Fibroblast of lung (primary cell): ENCODE data around the gene PRKCA. TPM values are rescaled to one million over a fixed set of nuclear protein-coding genes. Genes with fewer than 3 reads are reported as not detected.

Source experiments
- DNase-seq, 2 donors: peaks; one replicate each; pipeline versions ENCODE4 v3.0.0 to v3.0.0-alpha.2; 2010; ENCODE audit warnings: low read depth in 2 of 2
- H2AFZ ChIP-seq: 2 replicates; pipeline ENCODE4 v1.5.1; 2012; ENCODE audit warnings: low read length, control low read depth, inconsistent platforms
- H3K27ac ChIP-seq: 2 replicates; pipeline ENCODE4 v1.5.1; 2011; ENCODE audit warnings: low read length, control low read depth; ENCODE audit not compliant: insufficient read depth
- H3K27me3 ChIP-seq: 2 replicates; pipeline ENCODE4 v1.5.1; 2011; ENCODE audit warnings: mild to moderate bottlenecking, low read length; ENCODE audit not compliant: control insufficient read depth, insufficient read depth
- H3K36me3 ChIP-seq: 2 replicates; pipeline ENCODE4 v1.5.1; 2011; ENCODE audit warnings: low read length; ENCODE audit not compliant: control insufficient read depth, insufficient read depth
- H3K4me1 ChIP-seq: 2 replicates; pipeline ENCODE4 v1.5.1; 2011; ENCODE audit warnings: low read length; ENCODE audit not compliant: control insufficient read depth, insufficient read depth; ENCODE audit errors: extremely low read depth
- H3K4me2 ChIP-seq: 2 replicates; pipeline ENCODE4 v1.5.1; 2011; ENCODE audit warnings: low read length, control low read depth; ENCODE audit not compliant: insufficient read depth; ENCODE audit errors: extremely low read depth
- H3K4me3 ChIP-seq, 4 experiments: fragments of 200-600 bp in 1 of 4; sonication (generic) in 1 of 4; replicated peaks in 1 of 4; 2 replicates each; pipeline ENCODE4 v1.5.1; 2011 to 2016; ENCODE audit warnings: low read length in 4 of 4, low read depth in 3 of 4, mild to moderate bottlenecking in 3 of 4, control low read depth in 2 of 4, inconsistent platforms in 1 of 4, mixed read lengths in 1 of 4; ENCODE audit not compliant: insufficient read depth in 1 of 4; ENCODE audit errors: control extremely low read depth in 1 of 4
- H3K79me2 ChIP-seq: 2 replicates; pipeline ENCODE4 v1.5.1; 2012; ENCODE audit warnings: mild to moderate bottlenecking, low read length, inconsistent platforms; ENCODE audit not compliant: control insufficient read depth, insufficient read depth
- H3K9ac ChIP-seq: 2 replicates; pipeline ENCODE4 v1.5.1; 2011; ENCODE audit warnings: mild to moderate bottlenecking, low read length, control low read depth; ENCODE audit not compliant: insufficient read depth
- H3K9me3 ChIP-seq: 2 replicates; pipeline ENCODE4 v1.5.1; 2012; ENCODE audit warnings: low read depth, low read length; ENCODE audit not compliant: control insufficient read depth, insufficient read depth
- H4K20me1 ChIP-seq: 2 replicates; pipeline ENCODE4 v1.5.1; 2011; ENCODE audit warnings: low read length; ENCODE audit not compliant: control insufficient read depth, insufficient read depth; ENCODE audit errors: extremely low read depth
- EZH2 ChIP-seq: IDR thresholded peaks from 2 replicates; pipeline ENCODE4 v1.5.1; 2012; ENCODE audit warnings: low read length, control low read depth, mild to moderate bottlenecking; ENCODE audit errors: missing control alignments
- polyA plus RNA-seq, 2 donors: library from polyadenylated mRNA; depleted of rRNA in 1 of 2; stranded (reverse) in 1 of 2; unstranded in 1 of 2; fragments of >200 nt; gene quantifications; 2 replicates each; pipeline ENCODE4 v1.2.1, GENCODE V29; 2011 to 2012; ENCODE audit warnings: missing spikeins in 1 of 2
- total RNA-seq: library from RNA; depleted of rRNA; stranded (reverse); fragments of >200 nt; gene quantifications from 2 replicates; pipeline ENCODE4 v1.2.1, GENCODE V29; 2014
- TF ChIP-seq, protein P1 (sequence below), 2 donors: IDR thresholded peaks in 1 of 2; conservative IDR thresholded peaks in 1 of 2; 1 replicate in 1 of 2; 2 replicates in 1 of 2; pipeline ENCODE4 v1.5.1; 2011 to 2012; ENCODE audit warnings: low read length in 2 of 2, control low read depth in 1 of 2, inconsistent platforms in 1 of 2, low read depth in 1 of 2, mild to moderate bottlenecking in 1 of 2

Gene PRKCA
- total and polyA plus RNA-seq, 2 donors (not counting 1 experiment from before 2014, with no cell fraction given): 34.0 to 74.2 TPM

- Histone ChIP-seq H2AFZ (no peak overlapping the region), H3K4me3 (no peak overlapping the region), H3K9me3 (no peaks in the 10 kb centered on the region), H4K20me1 (no peaks in the 10 kb centered on the region), H3K4me1 (peaks cover 2% of the 10 kb centered on the region), H3K9ac (no peak overlapping the region), H3K27ac (no peak overlapping the region), H3K4me2 (no peak overlapping the region), H3K36me3 (no peaks in the 10 kb centered on the region), H3K27me3 (no peaks in the 10 kb centered on the region), H3K79me2 (peaks cover 76% of the 10 kb centered on the region)
- no peak for TF ChIP-seq EZH2
- TF ChIP-seq, protein P1, sequence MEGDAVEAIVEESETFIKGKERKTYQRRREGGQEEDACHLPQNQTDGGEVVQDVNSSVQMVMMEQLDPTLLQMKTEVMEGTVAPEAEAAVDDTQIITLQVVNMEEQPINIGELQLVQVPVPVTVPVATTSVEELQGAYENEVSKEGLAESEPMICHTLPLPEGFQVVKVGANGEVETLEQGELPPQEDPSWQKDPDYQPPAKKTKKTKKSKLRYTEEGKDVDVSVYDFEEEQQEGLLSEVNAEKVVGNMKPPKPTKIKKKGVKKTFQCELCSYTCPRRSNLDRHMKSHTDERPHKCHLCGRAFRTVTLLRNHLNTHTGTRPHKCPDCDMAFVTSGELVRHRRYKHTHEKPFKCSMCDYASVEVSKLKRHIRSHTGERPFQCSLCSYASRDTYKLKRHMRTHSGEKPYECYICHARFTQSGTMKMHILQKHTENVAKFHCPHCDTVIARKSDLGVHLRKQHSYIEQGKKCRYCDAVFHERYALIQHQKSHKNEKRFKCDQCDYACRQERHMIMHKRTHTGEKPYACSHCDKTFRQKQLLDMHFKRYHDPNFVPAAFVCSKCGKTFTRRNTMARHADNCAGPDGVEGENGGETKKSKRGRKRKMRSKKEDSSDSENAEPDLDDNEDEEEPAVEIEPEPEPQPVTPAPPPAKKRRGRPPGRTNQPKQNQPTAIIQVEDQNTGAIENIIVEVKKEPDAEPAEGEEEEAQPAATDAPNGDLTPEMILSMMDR (conservative IDR thresholded peaks at IDR 0.05 in 1 of 2, IDR thresholded peaks at IDR 0.05 in 1 of 2; ENCODE audit: low read depth in 1 of 2, low read length in 2 of 2): no peak
- no peak for DNase-seq
Measured at GRCh38 chr17:66438101-66438500, 135.7 kb downstream of the PRKCA start.

- peak in 1 of 2 donors; percentile 36 for DNase-seq
- H3K9ac ChIP-seq: no peak overlapping the region
- H2AFZ ChIP-seq: no peak overlapping the region
- no peaks in the 10 kb centered on the region for H3K36me3 ChIP-seq
- H3K4me1 ChIP-seq: peaks cover 1% of the 10 kb centered on the region
- no peaks in the 10 kb centered on the region for H3K9me3 ChIP-seq
- H3K27me3 ChIP-seq: no peaks in the 10 kb centered on the region
- no peak overlapping the region for H3K4me2 ChIP-seq
- no peak for TF ChIP-seq EZH2
- TF ChIP-seq, protein P1 (conservative IDR thresholded peaks at IDR 0.05 in 1 of 2, IDR thresholded peaks at IDR 0.05 in 1 of 2; ENCODE audit: low read depth in 1 of 2, low read length in 2 of 2): no peak
- no peaks in the 10 kb centered on the region for H4K20me1 ChIP-seq
- H3K79me2 ChIP-seq: peaks cover 66% of the 10 kb centered on the region
- H3K27ac ChIP-seq: no peak overlapping the region
- H3K4me3 ChIP-seq: no peak overlapping the region
Measured at GRCh38 chr17:66441101-66441661, 138.8 kb downstream of the PRKCA start.

- peaks cover 2% of the 10 kb centered on the region for H3K4me1 ChIP-seq
- no peaks in the 10 kb centered on the region for H3K9me3 ChIP-seq
- no peak overlapping the region for H2AFZ ChIP-seq
- H3K36me3 ChIP-seq: no peaks in the 10 kb centered on the region
- no peaks in the 10 kb centered on the region for H3K27me3 ChIP-seq
- H3K9ac ChIP-seq: no peak overlapping the region
- no peak overlapping the region for H3K27ac ChIP-seq
- TF ChIP-seq EZH2: no peak
- TF ChIP-seq, protein P1 (conservative IDR thresholded peaks at IDR 0.05 in 1 of 2, IDR thresholded peaks at IDR 0.05 in 1 of 2; ENCODE audit: low read depth in 1 of 2, low read length in 2 of 2): no peak
- no peak overlapping the region for H3K4me3 ChIP-seq
- no peaks in the 10 kb centered on the region for H4K20me1 ChIP-seq
- H3K79me2 ChIP-seq: peaks cover 72% of the 10 kb centered on the region
- no peak for DNase-seq
- no peak overlapping the region for H3K4me2 ChIP-seq
Measured at GRCh38 chr17:66443166-66443565, 140.8 kb downstream of the PRKCA start.
